ENCODE results near the gene FAM168A.
"Not testable (repeated sequence)": the region's sequence is repeated elsewhere in the genome, so short reads cannot be mapped to it uniquely, and the experiment has no call there.

Gene FAM168A

GRCh38 chr11:73596547-73596946, 1.4 kb downstream of the FAM168A start:
- DNase-seq (ENCODE audit: low spot score): no peak

GRCh38 chr11:73592640-73593039, 5.3 kb downstream of the FAM168A start:
- DNase-seq (ENCODE audit: low spot score): no peak

- peak; percentile 51 for DNase-seq (ENCODE audit: low spot score)
Observed at GRCh38 chr11:73591743-73592142, 6.2 kb downstream of the FAM168A start.

- DNase-seq (ENCODE audit: low spot score): no peak
Observed at GRCh38 chr11:73590991-73591390, 6.9 kb downstream of the FAM168A start.

- no peak for DNase-seq (ENCODE audit: low spot score)
Observed at GRCh38 chr11:73586791-73587190, 11.1 kb downstream of the FAM168A start.

GRCh38 chr11:73585834-73586575, 11.9 kb downstream of the FAM168A start:
- DNase-seq (ENCODE audit: low spot score): no peak

- no peak for DNase-seq (ENCODE audit: low spot score)
Observed at GRCh38 chr11:73584831-73585230, 13.1 kb downstream of the FAM168A start.

GRCh38 chr11:73582653-73583052, 15.3 kb downstream of the FAM168A start:
- no peak for DNase-seq (ENCODE audit: low spot score)

GRCh38 chr11:73580749-73581148, 17.2 kb downstream of the FAM168A start:
- not testable (repeated sequence) for DNase-seq (ENCODE audit: low spot score)

- DNase-seq (ENCODE audit: low spot score): no peak
Observed at GRCh38 chr11:73579641-73580434, 18.1 kb downstream of the FAM168A start.

- no peak for DNase-seq (ENCODE audit: low spot score)
Observed at GRCh38 chr11:73578592-73579185, 19.2 kb downstream of the FAM168A start.

GRCh38 chr11:73577496-73577917, 20.4 kb downstream of the FAM168A start:
- no peak for DNase-seq (ENCODE audit: low spot score)

GRCh38 chr11:73576185-73576614, 21.7 kb downstream of the FAM168A start:
- DNase-seq (ENCODE audit: low spot score): no peak

GRCh38 chr11:73571982-73572381, 25.9 kb downstream of the FAM168A start:
- not testable (repeated sequence) for DNase-seq (ENCODE audit: low spot score)

GRCh38 chr11:73570415-73571114, 27.3 kb downstream of the FAM168A start:
- no peak for DNase-seq (ENCODE audit: low spot score)

GRCh38 chr11:73566977-73567755, 30.7 kb downstream of the FAM168A start:
- DNase-seq (ENCODE audit: low spot score): no peak

GRCh38 chr11:73566422-73566821, 31.5 kb downstream of the FAM168A start:
- no peak for DNase-seq (ENCODE audit: low spot score)

- no peak for DNase-seq (ENCODE audit: low spot score)
Observed at GRCh38 chr11:73565804-73566203, 32.1 kb downstream of the FAM168A start.

- no peak for DNase-seq (ENCODE audit: low spot score)
Observed at GRCh38 chr11:73564903-73565302, 33.0 kb downstream of the FAM168A start.

GRCh38 chr11:73563539-73564200, 34.2 kb downstream of the FAM168A start:
- DNase-seq (ENCODE audit: low spot score): no peak

- DNase-seq (ENCODE audit: low spot score): no peak
Observed at GRCh38 chr11:73559743-73560142, 38.2 kb downstream of the FAM168A start.

All from NAMALWA (cell line).